Neural cell (in vitro differentiated cells): ENCODE results near the gene CREB3L2. TPM values are rescaled to one million over a fixed set of nuclear protein-coding genes. Genes with fewer than 3 reads are reported as not detected.
A peak's percentile ranks its signal among the peaks of the same experiment; 100 is the strongest.

Experiments used
- H2AFZ ChIP-seq: fragments of 200-600, 300-800 bp; sonication (generic), shearing (Covaris generic); 2 replicates; pipeline ENCODE4 v1.6.0; 2014; ENCODE audit warnings: low read depth, mild to moderate bottlenecking, antibody characterized with exemption, low read length, moderate library complexity
- H3F3A ChIP-seq: fragments of 200-600 bp; shearing (Covaris generic); 2 replicates; pipeline ENCODE4 v1.6.1; 2016; ENCODE audit warnings: mild to moderate bottlenecking, moderate library complexity, mixed read lengths, antibody characterized with exemption, low read length; ENCODE audit not compliant: insufficient read depth, poor library complexity, severe bottlenecking
- H3K27ac ChIP-seq: fragments of 200-600, 300-800 bp; sonication (generic), shearing (Covaris generic); 2 replicates; pipeline ENCODE4 v1.5.1; 2014; ENCODE audit warnings: mild to moderate bottlenecking, low read length, moderate library complexity
- H3K27me3 ChIP-seq: fragments of 300-800, 200-600 bp; sonication (generic), shearing (Covaris generic); 2 replicates; pipeline ENCODE4 v1.6.0; 2014; ENCODE audit warnings: mild to moderate bottlenecking, low read depth, low read length, moderate library complexity; ENCODE audit not compliant: insufficient read depth
- H3K36me3 ChIP-seq: fragments of 300-800, 200-600 bp; sonication (generic), shearing (Covaris generic); 2 replicates; pipeline ENCODE4 v1.5.1; 2014; ENCODE audit warnings: mild to moderate bottlenecking, antibody characterized with exemption, low read length, moderate library complexity; ENCODE audit not compliant: insufficient read depth
- H3K4me2 ChIP-seq: fragments of 300-800, 200-600 bp; sonication (generic), shearing (Covaris generic); 2 replicates; pipeline ENCODE4 v1.6.0; 2014; ENCODE audit warnings: mild to moderate bottlenecking, low read length
- H3K4me3 ChIP-seq: fragments of 300-800, 200-600 bp; sonication (generic), shearing (Covaris generic); 2 replicates; pipeline ENCODE4 v1.5.1; 2014; ENCODE audit warnings: mild to moderate bottlenecking, low read length, moderate library complexity
- H3K79me2 ChIP-seq: fragments of 200-600 bp; shearing (Covaris generic); replicated peaks from 2 replicates; pipeline ENCODE4 v1.6.0; 2014; ENCODE audit warnings: mild to moderate bottlenecking, low read length, moderate library complexity; ENCODE audit not compliant: insufficient read depth
- H3K9ac ChIP-seq: fragments of 300-800, 200-600 bp; sonication (generic), shearing (Covaris generic); 2 replicates; pipeline ENCODE4 v1.6.1; 2016; ENCODE audit warnings: mild to moderate bottlenecking, low read length, mixed read lengths
- H3K9me2 ChIP-seq: fragments of 200-600 bp; shearing (Covaris generic); 2 replicates; pipeline ENCODE4 v1.6.1; 2016; ENCODE audit warnings: mild to moderate bottlenecking, low read length, mixed read lengths; ENCODE audit not compliant: insufficient read depth
- H3K9me3 ChIP-seq: fragments of 200-600, 300-800 bp; sonication (generic), shearing (Covaris generic); 2 replicates; pipeline ENCODE4 v1.6.1; 2016; ENCODE audit warnings: mild to moderate bottlenecking, mixed run types, low read length, moderate library complexity, mixed read lengths
- H4K20me1 ChIP-seq: fragments of 200-600 bp; shearing (Covaris generic); 2 replicates; pipeline ENCODE4 v1.6.1; 2016; ENCODE audit warnings: mild to moderate bottlenecking, mixed run types; ENCODE audit not compliant: insufficient read depth
- CTCF ChIP-seq: fragments of 450-650 bp; IDR thresholded peaks from 2 replicates; pipeline ENCODE4 v1.5.1; 2014; ENCODE audit warnings: antibody characterized with exemption, mild to moderate bottlenecking, moderate library complexity; ENCODE audit not compliant: poor library complexity, severe bottlenecking
- EP300 ChIP-seq: fragments of 450-650 bp; conservative IDR thresholded peaks from 2 replicates; pipeline ENCODE4 v1.6.1; 2014; ENCODE audit warnings: antibody characterized with exemption, mild to moderate bottlenecking, moderate library complexity; ENCODE audit not compliant: poor library complexity, severe bottlenecking
- EZH2 ChIP-seq: fragments of 200-600, 300-800 bp; shearing (Covaris generic), sonication (generic); IDR thresholded peaks from 2 replicates; pipeline ENCODE4 v1.6.1; 2014; ENCODE audit warnings: antibody characterized with exemption, low read length, borderline replicate concordance, mild to moderate bottlenecking; ENCODE audit not compliant: insufficient read depth, poor library complexity, severe bottlenecking
- MXI1 ChIP-seq: fragments of 450-650 bp; conservative IDR thresholded peaks from 2 replicates; pipeline ENCODE4 v1.6.1; 2014; ENCODE audit warnings: antibody characterized with exemption, mild to moderate bottlenecking; ENCODE audit not compliant: poor library complexity, severe bottlenecking
- POLR2AphosphoS5 ChIP-seq: IDR thresholded peaks from 2 replicates; pipeline ENCODE4 v1.6.1; 2012
- RAD21 ChIP-seq: fragments of 450-650 bp; conservative IDR thresholded peaks from 2 replicates; pipeline ENCODE4 v1.6.1; 2014; ENCODE audit warnings: antibody characterized with exemption, mild to moderate bottlenecking, moderate library complexity
- REST ChIP-seq: IDR thresholded peaks from 2 replicates; pipeline ENCODE4 v1.6.1; 2012; ENCODE audit warnings: borderline replicate concordance
- SMC3 ChIP-seq: fragments of 450-650 bp; conservative IDR thresholded peaks from 2 replicates; pipeline ENCODE4 v1.6.1; 2014; ENCODE audit warnings: antibody characterized with exemption, mild to moderate bottlenecking, moderate library complexity; ENCODE audit not compliant: poor library complexity
- TAF1 ChIP-seq: IDR thresholded peaks from 2 replicates; pipeline ENCODE4 v1.6.1; 2012; ENCODE audit warnings: low read depth
- polyA plus RNA-seq: library from polyadenylated mRNA; depleted of rRNA; stranded (reverse); fragments of >200 nt; gene quantifications from 2 replicates; pipeline ENCODE4 v1.2.3, GENCODE V29; 2014

The CREB3L2 gene
- polyA plus RNA-seq, 1 donor from 2014 or later = 1.5 TPM

GRCh38 chr7:138000081-138000701 lies 1.7 kb downstream of the CREB3L2 start:
- H3K36me3 ChIP-seq = no peaks in the 10 kb centered on the region
- no peaks in the 10 kb centered on the region for H3K9me3 ChIP-seq
- peak overlapping the region; percentile 0 for H3K27ac ChIP-seq
- H2AFZ ChIP-seq = no peak overlapping the region
- peak overlapping the region; percentile 71 for H3K9ac ChIP-seq
- H3K4me2 ChIP-seq = peak overlapping the region; percentile 77
- H3K79me2 ChIP-seq = peaks cover 20% of the 10 kb centered on the region
- no peak for TF ChIP-seq EZH2
- TF ChIP-seq CTCF = peak; percentile 36
- H3F3A ChIP-seq = no peaks in the 10 kb centered on the region
- H3K9me2 ChIP-seq = no peaks in the 10 kb centered on the region
- no peaks in the 10 kb centered on the region for H4K20me1 ChIP-seq
- H3K27me3 ChIP-seq = no peaks in the 10 kb centered on the region
- H3K4me3 ChIP-seq = peak overlapping the region; percentile 93

- Histone ChIP-seq H3K9me3 (no peaks in the 10 kb centered on the region), H3K79me2 (peaks cover 20% of the 10 kb centered on the region), H3K9ac (peak overlapping the region; percentile 71), H3K9me2 (no peaks in the 10 kb centered on the region), H4K20me1 (no peaks in the 10 kb centered on the region), H2AFZ (no peak overlapping the region), H3K4me2 (peak overlapping the region; percentile 77), H3F3A (no peaks in the 10 kb centered on the region), H3K27me3 (no peaks in the 10 kb centered on the region), H3K36me3 (no peaks in the 10 kb centered on the region), H3K27ac (no peak overlapping the region), H3K4me3 (peak overlapping the region; percentile 93)
- TF ChIP-seq EZH2 (no peak), TAF1 (no peak), MXI1 (no peak), SMC3 (no peak), REST (no peak), RAD21 (no peak), EP300 (no peak), CTCF (no peak), POLR2AphosphoS5 (no peak)
These were observed 2.3 kb downstream of the CREB3L2 start for GRCh38 chr7:137999496-138000080.
